Gastroesophageal sphincter (tissue), 3 donors: ENCODE data around the gene MAPK8.

Experiments used
- CTCF ChIP-seq, 4 experiments: fragments of 200-600 bp in 2 of 4; fragments of 450-650 bp in 2 of 4; sonication (generic) in 1 of 4; IDR thresholded peaks; one replicate each; pipeline ENCODE4 v1.5.1; 2017 to 2019; ENCODE audit warnings: antibody characterized with exemption in 4 of 4, mild to moderate bottlenecking in 2 of 4, moderate library complexity in 2 of 4
- EP300 ChIP-seq: sonication (generic); formaldehyde crosslinking; IDR thresholded peaks from one replicate; pipeline ENCODE4 v1.6.1; 2017; ENCODE audit warnings: antibody characterized with exemption, mild to moderate bottlenecking
- POLR2A ChIP-seq, 2 donors: fragments of 450-650 bp; IDR thresholded peaks; one replicate each; pipeline ENCODE4 v1.6.1; 2017; ENCODE audit warnings: antibody characterized with exemption in 2 of 2, mild to moderate bottlenecking in 2 of 2, moderate library complexity in 1 of 2
- POLR2AphosphoS5 ChIP-seq: sonication (generic); formaldehyde crosslinking; IDR thresholded peaks from one replicate; pipeline ENCODE4 v1.6.1; 2017; ENCODE audit warnings: antibody characterized with exemption

DNA sequence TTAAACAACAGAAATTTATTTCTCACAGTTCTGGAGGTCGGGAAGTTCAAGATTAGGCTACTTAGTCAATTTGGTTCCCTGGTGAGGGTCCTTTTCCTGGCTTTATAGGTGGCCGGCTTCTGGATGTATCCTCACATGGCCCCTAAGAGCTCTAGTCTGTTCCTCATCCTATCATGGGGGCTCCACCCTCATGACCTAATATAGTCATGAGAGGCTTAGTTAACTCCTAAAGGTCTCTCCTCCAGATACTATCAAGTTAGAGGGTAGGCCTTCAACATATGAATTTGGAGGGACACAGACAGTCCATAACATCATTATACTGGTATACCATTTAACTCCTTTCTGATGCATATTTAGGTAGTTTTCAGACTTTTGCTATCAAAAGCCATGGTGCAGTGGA, 7.6 kb downstream of the MAPK8 start:
- no peak for TF ChIP-seq CTCF (IDR thresholded peaks at IDR 0.05)
- TF ChIP-seq POLR2AphosphoS5: no peak
- no peak for TF ChIP-seq EP300
- TF ChIP-seq POLR2A (IDR thresholded peaks at IDR 0.05): no peak
